H1 (cell line): ENCODE results near the gene ABI3. TPM values are rescaled to one million over a fixed set of nuclear protein-coding genes. Genes with fewer than 3 reads are reported as not detected.

ENCODE experiments used
- CTCF ChIA-PET: fragments of 300-600 bp; sonication (Branson Sonifier 250); formaldehyde crosslinking; loops from one replicate; lab custom pipeline; 2021; ENCODE audit not compliant: partially characterized antibody; lab: Charles Lee
- POLR2A ChIA-PET: fragments of 300-600 bp; sonication (Branson Sonifier 250); formaldehyde crosslinking; loops from one replicate; lab custom pipeline; 2021; ENCODE audit warnings: inconsistent platforms; ENCODE audit not compliant: partially characterized antibody; lab: Charles Lee
- DNase-seq, 2 experiments: peaks; one replicate each; pipeline versions ENCODE4 v3.0.0 to v3.0.0-alpha.2; 2010 to 2022; ENCODE audit warnings: low spot score in 2 of 2, low read depth in 1 of 2, mixed read lengths in 1 of 2
- FAIRE-seq: peaks from 2 replicates; lab custom pipeline; 2011; peaks lifted over from hg19 to GRCh38; lab: Jason Lieb, UNC
- H2AFZ ChIP-seq: 2 replicates; pipeline ENCODE4 v1.8.1; 2012; ENCODE audit warnings: low read length, inconsistent platforms
- H2AK5ac ChIP-seq: 2 replicates; pipeline ENCODE4 v1.6.1; 2013; ENCODE audit warnings: low read depth, low read length
- H2BK120ac ChIP-seq: replicated peaks from 2 replicates; pipeline ENCODE3; 2013; ENCODE audit warnings: low read depth, low read length, inconsistent platforms
- H2BK12ac ChIP-seq: 2 replicates; pipeline ENCODE4 v1.6.1; 2013; ENCODE audit warnings: low read depth, low read length
- H2BK15ac ChIP-seq: 2 replicates; pipeline ENCODE4 v1.6.1; 2013; ENCODE audit warnings: low read length
- H2BK20ac ChIP-seq: 2 replicates; pipeline ENCODE4 v1.6.1; 2013; ENCODE audit warnings: low read length
- H2BK5ac ChIP-seq: 2 replicates; pipeline ENCODE4 v1.6.1; 2013; ENCODE audit warnings: low read depth, low read length
- H3K14ac ChIP-seq: 2 replicates; pipeline ENCODE4 v1.6.1; 2013; ENCODE audit warnings: inconsistent platforms; ENCODE audit not compliant: insufficient read length
- H3K18ac ChIP-seq: 2 replicates; pipeline ENCODE4 v1.6.1; 2013; ENCODE audit warnings: low read length; ENCODE audit errors: extremely low read depth
- H3K23ac ChIP-seq: 2 replicates; pipeline ENCODE4 v1.6.1; 2013; ENCODE audit warnings: inconsistent platforms; ENCODE audit not compliant: insufficient read length
- H3K23me2 ChIP-seq: 2 replicates; pipeline ENCODE4 v1.6.1; 2013; ENCODE audit warnings: low read depth, low read length
- H3K27ac ChIP-seq: 2 replicates; pipeline ENCODE4 v1.6.1; 2011; ENCODE audit warnings: low read depth, low read length, inconsistent platforms
- H3K27me3 ChIP-seq, 4 experiments: replicated peaks in 1 of 4; 1 replicate in 1 of 4; 2 replicates in 3 of 4; pipeline versions ENCODE4 v1.6.1 to v1.8.1; 2011 to 2013; ENCODE audit warnings: low read length in 3 of 4, mild to moderate bottlenecking in 3 of 4, inconsistent platforms in 2 of 4, mixed read lengths in 2 of 4, moderate library complexity in 1 of 4; ENCODE audit not compliant: control insufficient read depth in 3 of 4, insufficient read depth in 3 of 4; ENCODE audit errors: extremely low read depth in 1 of 4
- H3K36me3 ChIP-seq, 4 experiments: 2 replicates each; pipeline versions ENCODE4 v1.6.1 to v1.8.1; 2011 to 2013; ENCODE audit warnings: mild to moderate bottlenecking in 4 of 4, low read length in 3 of 4, moderate library complexity in 2 of 4, control low read depth in 1 of 4, inconsistent platforms in 1 of 4; ENCODE audit not compliant: insufficient read depth in 4 of 4, control insufficient read depth in 2 of 4
- H3K4ac ChIP-seq: replicated peaks from 2 replicates; pipeline ENCODE3; 2013; ENCODE audit warnings: low read length, low read depth, mixed read lengths, inconsistent platforms; ENCODE audit not compliant: insufficient read length
- H3K4me1 ChIP-seq, 4 experiments: replicated peaks in 1 of 4; 1 replicate in 1 of 4; 2 replicates in 3 of 4; pipeline versions ENCODE4 v1.6.1 to v1.8.1; 2011 to 2013; ENCODE audit warnings: low read length in 3 of 4, inconsistent platforms in 2 of 4, mixed read lengths in 1 of 4; ENCODE audit not compliant: insufficient read depth in 4 of 4, control insufficient read depth in 3 of 4
- H3K4me2 ChIP-seq, 2 experiments: 2 replicates each; pipeline versions ENCODE4 v1.6.1 to v1.8.1; 2011 to 2013; ENCODE audit warnings: low read depth in 2 of 2, low read length in 2 of 2, control low read depth in 1 of 2, inconsistent platforms in 1 of 2, mild to moderate bottlenecking in 1 of 2; ENCODE audit not compliant: insufficient read depth in 1 of 2
- H3K4me3 ChIP-seq, 4 experiments: fragments of 200-600, 300-600 bp in 1 of 4; sonication (generic), shearing (Covaris generic), sonication (Bioruptor Twin) in 1 of 4; 2 replicates each; pipeline versions ENCODE4 v1.5.1 to v1.8.1; 2011 to 2016; ENCODE audit warnings: low read length in 4 of 4, low read depth in 3 of 4, control low read depth in 2 of 4, inconsistent platforms in 2 of 4, mild to moderate bottlenecking in 2 of 4, mixed read lengths in 1 of 4, moderate library complexity in 1 of 4; ENCODE audit not compliant: insufficient read depth in 2 of 4; ENCODE audit errors: extremely low read depth in 1 of 4
- H3K56ac ChIP-seq: replicated peaks from 2 replicates; pipeline ENCODE3; 2013; ENCODE audit warnings: low read depth, mild to moderate bottlenecking, mixed read lengths, low read length, inconsistent platforms; ENCODE audit not compliant: insufficient read length
- H3K79me1 ChIP-seq: 2 replicates; pipeline ENCODE4 v1.6.1; 2013; ENCODE audit warnings: low read depth, low read length, control low read depth
- H3K79me2 ChIP-seq, 2 experiments: 2 replicates each; pipeline versions ENCODE4 v1.6.1 to v1.8.1; 2012 to 2013; ENCODE audit warnings: low read length in 2 of 2, mild to moderate bottlenecking in 2 of 2, inconsistent platforms in 1 of 2; ENCODE audit not compliant: insufficient read depth in 2 of 2, control insufficient read depth in 1 of 2
- H3K9ac ChIP-seq, 4 experiments: replicated peaks in 1 of 4; 1 replicate in 1 of 4; 2 replicates in 3 of 4; pipeline versions ENCODE4 v1.6.1 to v1.8.1; 2011 to 2013; ENCODE audit warnings: low read depth in 3 of 4, low read length in 3 of 4, control low read depth in 2 of 4, mild to moderate bottlenecking in 2 of 4, moderate library complexity in 2 of 4, inconsistent platforms in 1 of 4; ENCODE audit errors: extremely low read depth in 1 of 4
- H3K9me3 ChIP-seq, 2 experiments: 2 replicates each; pipeline versions ENCODE4 v1.6.1 to v1.8.1; 2012 to 2013; ENCODE audit warnings: mild to moderate bottlenecking in 2 of 2, moderate library complexity in 2 of 2, control low read depth in 1 of 2, inconsistent platforms in 1 of 2, low read depth in 1 of 2, low read length in 1 of 2, mixed read lengths in 1 of 2; ENCODE audit not compliant: insufficient read depth in 2 of 2
- H4K20me1 ChIP-seq, 2 experiments: replicated peaks in 1 of 2; 2 replicates each; pipeline versions ENCODE3 to v1.8.1; 2011 to 2013; ENCODE audit warnings: inconsistent platforms in 2 of 2, low read length in 2 of 2, mild to moderate bottlenecking in 1 of 2; ENCODE audit not compliant: insufficient read depth in 2 of 2, control insufficient read depth in 1 of 2
- H4K5ac ChIP-seq: 2 replicates; pipeline ENCODE4 v1.6.1; 2013; ENCODE audit warnings: low read length, low read depth, mixed read lengths, inconsistent platforms; ENCODE audit not compliant: insufficient read length
- H4K8ac ChIP-seq: 2 replicates; pipeline ENCODE4 v1.8.0; 2013; ENCODE audit warnings: mild to moderate bottlenecking, moderate library complexity, low read length, inconsistent platforms; ENCODE audit not compliant: insufficient read depth; ENCODE audit errors: extremely low read depth
- H4K91ac ChIP-seq: replicated peaks from 2 replicates; pipeline ENCODE3; 2013; ENCODE audit warnings: low read length, mixed read lengths, inconsistent platforms; ENCODE audit not compliant: insufficient read length
- CREB1 ChIP-seq: IDR thresholded peaks from 2 replicates; pipeline ENCODE4 v1.6.1; 2012; ENCODE audit warnings: inconsistent platforms
- GABPA ChIP-seq: IDR thresholded peaks from 2 replicates; pipeline ENCODE4 v1.6.1; 2011; ENCODE audit warnings: mild to moderate bottlenecking, low read length, moderate library complexity, borderline replicate concordance; ENCODE audit not compliant: insufficient read depth
- RAD21 ChIP-seq, 2 experiments: IDR thresholded peaks in 1 of 2; conservative IDR thresholded peaks in 1 of 2; 2 replicates each; pipeline ENCODE4 v1.6.1; 2011; ENCODE audit warnings: low read depth in 2 of 2, low read length in 2 of 2, improper control_type of control experiment in 1 of 2, inconsistent platforms in 1 of 2, mild to moderate bottlenecking in 1 of 2, moderate library complexity in 1 of 2
- WGBS, 2 experiments: shearing (Covaris generic) in 1 of 2; methylation state at CpG; one replicate each; pipeline versions ENCODE4 v1.1.6 to v1.1.7; 2013 to 2015; ENCODE audit warnings: low lambda C conversion rate in 2 of 2, mixed read lengths in 2 of 2, inconsistent platforms in 1 of 2, low coverage in 1 of 2, missing lambda C conversion rate in 1 of 2; ENCODE audit not compliant: insufficient replicate concordance in 2 of 2, insufficient coverage in 1 of 2, insufficient read length in 1 of 2; ENCODE audit errors: extremely low coverage in 1 of 2, missing lambda C conversion rate in 1 of 2; 5-methylcytosine and 5-hydroxymethylcytosine counted together
- polyA plus RNA-seq, 7 experiments: library from polyadenylated mRNA; depleted of rRNA in 3 of 7; stranded (reverse) in 5 of 7; unstranded in 2 of 7; fragments of >200 nt in 5 of 7; fragments of 200-250 nt in 2 of 7; gene quantifications; 1 replicate in 5 of 7; 2 replicates in 1 of 7; 4 replicates in 1 of 7; pipeline versions ENCODE4 v1.2.1 to v1.2.3, GENCODE V29; 2011 to 2013; ENCODE audit warnings: missing spikeins in 2 of 7, mixed read lengths in 2 of 7
- total RNA-seq: library from RNA; stranded (reverse); fragmentation: NEBNext Ultra II Directional; extraction: Animal tissue kit (Norgen Biotek cat#: 25700); gene quantifications from 2 replicates; pipeline ENCODE4 v1.2.1, GENCODE V29; 2021

The ABI3 gene
- total and polyA plus RNA-seq, 2 of the 8 experiments (the other 6 are each of a cell fraction or from before 2014, with no cell fraction given), result 1.3 to 2.5 TPM

- no peak overlapping the region; a peak in 1 of 7 replicates for H3K9ac ChIP-seq
- no peaks in the 10 kb centered on the region for H3K9me3 ChIP-seq
- H3K27ac ChIP-seq, result no peak overlapping the region
These were observed 49.1 kb downstream of the ABI3 start for GRCh38 chr17:49259663-49260010.

More at GRCh38 chr17:49259663-49260010, 49.1 kb downstream of the ABI3 start:
- no peak overlapping the region for H3K14ac ChIP-seq
- peaks cover 0 to 3% (median 1%) of the 10 kb centered on the region in 4 experiments; a peak in 1 of 7 replicates for H3K4me1 ChIP-seq
- H3K4me3 ChIP-seq, result peak overlapping the region; percentile 46 to 67 (median 60); a peak in 7 of 8 replicates
- no peak for DNase-seq
- 15% methylated on average over 9 of the region's 10 CpGs; no CpG with 5 or more reads in 1 of the 2 experiments for WGBS, 2 experiments
- H2BK20ac ChIP-seq, result no peak overlapping the region
- H3K23me2 ChIP-seq, result peaks cover 6% of the 10 kb centered on the region; the same call in 1 of the 2 replicates
- TF ChIP-seq RAD21 (IDR thresholded peaks at IDR 0.05 in 1 of 2, conservative IDR thresholded peaks at IDR 0.05 in 1 of 2; ENCODE audit: low read depth in 2 of 2, low read length in 2 of 2) (no peak), CREB1 (no peak), GABPA (no peak)
- H3K4me2 ChIP-seq, result peak overlapping the region; percentile 45 to 82
- H3K56ac ChIP-seq, result no peak overlapping the region
- H3K4ac ChIP-seq, result no peak overlapping the region
- CTCF ChIA-PET, result interaction anchor here (0.8 to 3.5 kb wide), 8 partner anchors 13 to 66 kb away, joined by 3 to 11 read pairs (median 4); no protein-coding TSS in a partner anchor
- peaks cover 2 to 16% (median 13%) of the 10 kb centered on the region in 4 experiments; a peak in 6 of 7 replicates for H3K27me3 ChIP-seq
- H2AFZ ChIP-seq, result 0 out of 2 replicates have a peak overlapping the region, but pooled peaks have one; percentile 85
- H3K23ac ChIP-seq, result no peak overlapping the region
- no peaks in the 10 kb centered on the region for H3K36me3 ChIP-seq
- no peaks in the 10 kb centered on the region for H4K20me1 ChIP-seq
- no peak overlapping the region for H2AK5ac ChIP-seq
- H2BK15ac ChIP-seq, result no peak overlapping the region
- FAIRE-seq, result no peak
- H2BK120ac ChIP-seq, result no peak overlapping the region
- no peak overlapping the region for H4K8ac ChIP-seq
- POLR2A ChIA-PET, result interaction anchor here (1.5 to 1.7 kb wide), 2 partner anchors 8 to 329 kb away, joined by 4 read pairs; no protein-coding TSS in a partner anchor
- H3K18ac ChIP-seq, result no peak overlapping the region
- no peak overlapping the region for H2BK12ac ChIP-seq
- H4K91ac ChIP-seq, result no peak overlapping the region
- no peak overlapping the region for H2BK5ac ChIP-seq
- H3K79me2 ChIP-seq, result no peaks in the 10 kb centered on the region
- no peak overlapping the region for H4K5ac ChIP-seq
- no peaks in the 10 kb centered on the region for H3K79me1 ChIP-seq
